WTC11 (cell line): ENCODE data around the gene SEPTIN1. TPM values are rescaled to one million over a fixed set of nuclear protein-coding genes. Genes with fewer than 3 reads are reported as not detected.

Source experiments
- ARID4B ChIP-seq: sonication (generic); formaldehyde crosslinking; IDR thresholded peaks from 2 replicates; pipeline ENCODE4 v1.8.0; 2023; ENCODE audit warnings: missing genetic modification reagents, mild to moderate bottlenecking, borderline replicate concordance
- CBFB ChIP-seq: sonication (generic); formaldehyde crosslinking; IDR thresholded peaks from 2 replicates; pipeline ENCODE4 v1.8.1; 2022; ENCODE audit warnings: mild to moderate bottlenecking, low read depth, missing genetic modification reagents
- CTCF ChIP-seq: fragments of 200-600 bp; IDR thresholded peaks from 2 replicates; pipeline ENCODE4 v1.8.0; 2022; ENCODE audit warnings: antibody characterized with exemption
- ESRRA ChIP-seq: sonication (generic); formaldehyde crosslinking; IDR thresholded peaks from 2 replicates; pipeline ENCODE4 v1.8.1; 2022; ENCODE audit warnings: mild to moderate bottlenecking, missing genetic modification reagents, borderline replicate concordance
- FOXJ3 ChIP-seq: sonication (generic); formaldehyde crosslinking; IDR thresholded peaks from 2 replicates; pipeline ENCODE4 v1.9.0; 2021; ENCODE audit warnings: missing genetic modification reagents, mild to moderate bottlenecking, borderline replicate concordance
- GRHL2 ChIP-seq: fragments of 250-450 bp; sonication (Bioruptor Pico); IDR thresholded peaks from 2 replicates; pipeline ENCODE4 v1.8.0; 2022; ENCODE audit warnings: mild to moderate bottlenecking, moderate library complexity; ENCODE audit not compliant: insufficient replicate concordance, severe bottlenecking
- HMGA2 ChIP-seq: fragments of 250-450 bp; sonication (Bioruptor Pico); IDR thresholded peaks from 2 replicates; pipeline ENCODE4 v1.4.0; 2021; ENCODE audit warnings: mild to moderate bottlenecking, moderate library complexity
- IRF2 ChIP-seq: sonication (generic); formaldehyde crosslinking; IDR thresholded peaks from 2 replicates; pipeline ENCODE4 v1.8.0; 2022; ENCODE audit warnings: low read depth, missing genetic modification reagents, borderline replicate concordance
- NFYB ChIP-seq: sonication (generic); formaldehyde crosslinking; conservative IDR thresholded peaks from 2 replicates; pipeline ENCODE4 v1.8.0; 2022; ENCODE audit warnings: low read depth, missing genetic modification reagents
- PRDM15 ChIP-seq: sonication (generic); formaldehyde crosslinking; IDR thresholded peaks from 2 replicates; pipeline ENCODE4 v1.8.0; 2022; ENCODE audit warnings: missing genetic modification reagents
- RORB ChIP-seq: fragments of 250-450 bp; sonication (Bioruptor Pico); IDR thresholded peaks from 2 replicates; pipeline ENCODE4 v1.9.0; 2021; ENCODE audit warnings: mild to moderate bottlenecking
- SP1 ChIP-seq: sonication (generic); formaldehyde crosslinking; conservative IDR thresholded peaks from 2 replicates; pipeline ENCODE4 v1.8.1; 2022; ENCODE audit warnings: missing genetic modification reagents
- STAT6 ChIP-seq: sonication (generic); formaldehyde crosslinking; conservative IDR thresholded peaks from 2 replicates; pipeline ENCODE4 v1.8.1; 2023; ENCODE audit warnings: mild to moderate bottlenecking, low read depth, missing genetic modification reagents, moderate library complexity
- TEAD1 ChIP-seq: sonication (generic); formaldehyde crosslinking; IDR thresholded peaks from 2 replicates; pipeline ENCODE4 v1.8.0; 2022; ENCODE audit warnings: mild to moderate bottlenecking, missing genetic modification reagents
- TP53 ChIP-seq: sonication (generic); formaldehyde crosslinking; IDR thresholded peaks from 2 replicates; pipeline ENCODE4 v1.8.1; 2023; ENCODE audit warnings: mild to moderate bottlenecking, missing genetic modification reagents
- ZNF219 ChIP-seq: sonication (generic); formaldehyde crosslinking; IDR thresholded peaks from 2 replicates; pipeline ENCODE4 v1.8.0; 2023; ENCODE audit warnings: missing genetic modification reagents, mild to moderate bottlenecking, borderline replicate concordance
- ZNF512 ChIP-seq: sonication (generic); formaldehyde crosslinking; IDR thresholded peaks from 2 replicates; pipeline ENCODE4 v1.8.1; 2022; ENCODE audit warnings: missing genetic modification reagents, borderline replicate concordance
- ZNF671 ChIP-seq: fragments of 250-450 bp; sonication (Bioruptor Pico); IDR thresholded peaks from 2 replicates; pipeline ENCODE4 v1.8.0; 2021; ENCODE audit warnings: mild to moderate bottlenecking
- total RNA-seq: library from RNA; stranded (reverse); gene quantifications from 3 replicates; pipeline ENCODE4 v1.2.3, GENCODE V29; 2021
- TF ChIP-seq, protein P1 (sequence below): sonication (generic); formaldehyde crosslinking; IDR thresholded peaks from 2 replicates; pipeline ENCODE4 v1.8.1; 2023; ENCODE audit warnings: mild to moderate bottlenecking, moderate library complexity, missing genetic modification reagents
- TF ChIP-seq, protein P2 (sequence below): fragments of 250-450 bp; sonication (Bioruptor Pico); IDR thresholded peaks from 2 replicates; pipeline ENCODE4 v1.9.0; 2021; ENCODE audit warnings: mild to moderate bottlenecking
- TF ChIP-seq, protein P3 (sequence below): sonication (generic); formaldehyde crosslinking; IDR thresholded peaks from 2 replicates; pipeline ENCODE4 v1.8.1; 2022; ENCODE audit warnings: mild to moderate bottlenecking, missing genetic modification reagents, moderate library complexity, borderline replicate concordance

Gene SEPTIN1
- total RNA-seq, 1 experiment from 2014 or later = 2.3 TPM

DNA sequence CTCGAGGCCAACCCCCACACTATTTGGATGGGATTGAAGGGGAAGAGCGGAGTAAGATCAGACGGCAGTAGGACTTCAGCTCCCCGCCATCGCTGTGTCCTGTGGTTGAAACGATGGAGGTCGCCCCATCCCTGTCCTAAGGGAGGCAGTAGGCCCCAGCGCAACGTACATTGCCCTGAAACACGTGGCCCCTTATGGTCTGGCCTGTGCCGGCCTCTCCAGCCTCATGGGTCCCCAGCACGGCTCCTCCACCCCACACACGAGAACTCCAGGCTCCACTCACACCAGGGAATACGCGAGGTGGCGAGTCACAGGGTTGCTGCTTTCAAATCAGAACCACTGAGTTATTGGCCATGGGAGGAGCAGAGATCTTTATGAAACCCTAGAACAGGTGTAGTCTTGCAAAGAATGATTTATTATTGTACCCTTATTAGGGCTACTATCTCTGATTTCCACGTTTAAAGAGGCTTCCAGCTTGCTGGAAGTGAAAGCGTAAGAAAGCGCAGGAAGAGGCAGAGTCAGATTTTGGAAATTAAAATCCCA is 48.1 kb upstream of the SEPTIN1 start (continued):
- TF ChIP-seq ZNF671 (CRISPR knock-in tag) = no peak
- TF ChIP-seq TP53 (CRISPR knock-in tag) = no peak
- no peak for TF ChIP-seq GRHL2 (CRISPR knock-in tag)
- no peak for TF ChIP-seq ZNF512 (CRISPR knock-in tag)
- no peak for TF ChIP-seq HMGA2 (CRISPR knock-in tag)
- 0 out of 2 replicates have a peak, but pooled peaks have one; percentile 56 for TF ChIP-seq ARID4B (CRISPR knock-in tag)
- no peak for TF ChIP-seq SP1 (CRISPR knock-in tag)
- no peak for TF ChIP-seq FOXJ3 (CRISPR knock-in tag)
- 0 out of 2 replicates have a peak, but pooled peaks have one; percentile 32 for TF ChIP-seq TEAD1
- no peak for TF ChIP-seq ESRRA (CRISPR knock-in tag)
- TF ChIP-seq, protein P1, sequence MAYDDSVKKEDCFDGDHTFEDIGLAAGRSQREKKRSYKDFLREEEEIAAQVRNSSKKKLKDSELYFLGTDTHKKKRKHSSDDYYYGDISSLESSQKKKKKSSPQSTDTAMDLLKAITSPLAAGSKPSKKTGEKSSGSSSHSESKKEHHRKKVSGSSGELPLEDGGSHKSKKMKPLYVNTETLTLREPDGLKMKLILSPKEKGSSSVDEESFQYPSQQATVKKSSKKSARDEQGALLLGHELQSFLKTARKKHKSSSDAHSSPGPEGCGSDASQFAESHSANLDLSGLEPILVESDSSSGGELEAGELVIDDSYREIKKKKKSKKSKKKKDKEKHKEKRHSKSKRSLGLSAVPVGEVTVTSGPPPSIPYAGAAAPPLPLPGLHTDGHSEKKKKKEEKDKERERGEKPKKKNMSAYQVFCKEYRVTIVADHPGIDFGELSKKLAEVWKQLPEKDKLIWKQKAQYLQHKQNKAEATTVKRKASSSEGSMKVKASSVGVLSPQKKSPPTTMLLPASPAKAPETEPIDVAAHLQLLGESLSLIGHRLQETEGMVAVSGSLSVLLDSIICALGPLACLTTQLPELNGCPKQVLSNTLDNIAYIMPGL = no peak
- TF ChIP-seq PRDM15 (CRISPR knock-in tag) = no peak
- TF ChIP-seq IRF2 = no peak
- TF ChIP-seq, protein P2, sequence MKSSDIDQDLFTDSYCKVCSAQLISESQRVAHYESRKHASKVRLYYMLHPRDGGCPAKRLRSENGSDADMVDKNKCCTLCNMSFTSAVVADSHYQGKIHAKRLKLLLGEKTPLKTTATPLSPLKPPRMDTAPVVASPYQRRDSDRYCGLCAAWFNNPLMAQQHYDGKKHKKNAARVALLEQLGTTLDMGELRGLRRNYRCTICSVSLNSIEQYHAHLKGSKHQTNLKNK = no peak
- no peak for TF ChIP-seq NFYB (CRISPR knock-in tag)
- no peak for TF ChIP-seq CBFB (CRISPR knock-in tag)
- peak; percentile 27; the same call in 1 of the 2 replicates for TF ChIP-seq CTCF
- TF ChIP-seq, protein P3, sequence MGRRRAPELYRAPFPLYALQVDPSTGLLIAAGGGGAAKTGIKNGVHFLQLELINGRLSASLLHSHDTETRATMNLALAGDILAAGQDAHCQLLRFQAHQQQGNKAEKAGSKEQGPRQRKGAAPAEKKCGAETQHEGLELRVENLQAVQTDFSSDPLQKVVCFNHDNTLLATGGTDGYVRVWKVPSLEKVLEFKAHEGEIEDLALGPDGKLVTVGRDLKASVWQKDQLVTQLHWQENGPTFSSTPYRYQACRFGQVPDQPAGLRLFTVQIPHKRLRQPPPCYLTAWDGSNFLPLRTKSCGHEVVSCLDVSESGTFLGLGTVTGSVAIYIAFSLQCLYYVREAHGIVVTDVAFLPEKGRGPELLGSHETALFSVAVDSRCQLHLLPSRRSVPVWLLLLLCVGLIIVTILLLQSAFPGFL (CRISPR knock-in tag) = peak; percentile 78; the same call in 1 of the 2 replicates
- no peak for TF ChIP-seq STAT6 (CRISPR knock-in tag)
- TF ChIP-seq ZNF219 (CRISPR knock-in tag) = no peak
- no peak for TF ChIP-seq RORB (CRISPR knock-in tag)
